DMS114 treated with DMSO at 0.1 percent for 48 hours (cell line): Measurements from ENCODE around the gene DLGAP5.

Source experiments
- DNase-seq: peaks from one replicate; lab custom pipeline; 2025; ENCODE audit not compliant: unreplicated experiment; lab: John Stamatoyannopoulos, UW

The DLGAP5 gene

DNA sequence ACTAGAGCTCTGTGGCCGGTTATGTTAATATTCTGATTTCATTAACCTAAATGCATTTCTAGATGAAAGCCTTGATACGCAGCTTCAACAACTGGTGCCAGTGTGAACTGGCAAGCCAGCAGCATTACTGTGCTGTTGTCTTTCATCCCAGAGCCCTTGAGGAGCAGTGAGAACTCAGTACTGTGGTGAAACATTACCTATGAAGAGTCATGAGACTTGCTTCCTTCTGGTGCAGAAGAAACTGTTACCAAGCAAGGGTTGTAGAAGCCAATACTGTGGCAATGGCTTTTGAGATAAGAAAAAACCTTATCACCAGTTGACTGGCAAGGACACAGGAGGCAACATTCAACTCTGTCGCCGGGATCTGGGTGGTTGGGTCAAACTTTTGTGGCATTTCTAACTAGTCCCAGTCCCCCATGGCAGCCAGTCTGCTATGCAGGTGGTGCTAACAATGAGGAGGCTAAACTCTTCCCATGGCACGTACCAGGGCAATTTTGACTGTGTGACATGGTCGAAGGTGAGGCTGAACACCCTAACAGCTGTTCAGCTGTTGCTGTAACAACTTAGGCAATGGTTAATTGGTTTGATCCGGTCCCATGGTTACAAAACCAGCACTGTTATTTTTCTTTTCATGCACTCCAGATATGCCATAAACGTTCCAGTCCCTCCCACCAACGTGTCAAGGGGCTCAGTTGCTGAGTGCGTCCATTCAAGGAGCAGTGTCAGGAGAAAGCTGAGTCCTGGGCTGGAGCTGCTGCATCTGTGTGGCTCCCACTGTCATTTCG lies 74.9 kb downstream of the DLGAP5 start:
- DNase-seq: no peak

GRCh38 chr14:55115861-55116245 lies 75.5 kb downstream of the DLGAP5 start:
- DNase-seq: no peak

DNA sequence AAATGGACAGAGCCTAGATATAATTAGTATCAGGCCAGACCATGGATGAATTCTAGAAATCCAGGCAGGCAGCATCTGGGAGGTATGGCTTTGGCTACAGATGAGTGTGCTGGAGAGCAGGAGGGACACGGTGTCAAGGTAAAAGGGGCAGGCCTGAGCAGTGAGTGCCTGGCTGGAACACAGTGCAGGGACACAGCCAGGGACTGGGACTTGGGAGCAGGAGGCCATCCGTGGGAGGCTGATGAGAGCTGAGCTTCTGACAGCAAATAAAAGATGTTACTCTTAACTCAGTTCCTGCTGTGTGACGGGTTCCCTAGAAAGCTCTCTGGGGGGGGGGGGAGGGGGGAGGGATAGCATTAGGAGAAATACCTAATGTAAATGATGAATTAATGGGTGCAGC lies 75.9 kb downstream of the DLGAP5 start:
- no peak for DNase-seq

DNA sequence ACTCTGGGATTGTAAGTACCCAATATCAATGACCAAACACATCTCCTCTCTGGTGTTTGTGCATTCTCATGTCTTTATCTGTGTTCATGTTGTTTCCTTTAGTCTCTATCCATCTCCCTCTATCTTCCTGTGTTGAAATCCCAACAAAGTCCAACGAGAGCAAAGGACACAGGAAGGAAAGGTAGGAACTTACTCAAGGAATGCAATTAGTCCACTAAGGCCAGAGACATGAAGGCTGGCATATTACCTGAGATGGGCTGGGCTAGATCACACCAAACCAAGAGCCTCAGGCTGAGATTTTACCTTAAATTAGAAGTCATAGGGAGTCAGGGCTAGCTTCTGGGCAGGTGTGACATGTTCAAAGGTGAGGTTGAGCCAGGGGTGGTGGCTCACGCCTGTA lies 76.7 kb downstream of the DLGAP5 start:
- no peak for DNase-seq

GRCh38 chr14:55111122-55111708 lies 80.2 kb downstream of the DLGAP5 start:
- DNase-seq: no peak

- DNase-seq: no peak
These were observed 81.5 kb downstream of the DLGAP5 start for GRCh38 chr14:55109836-55110235.

GRCh38 chr14:55107766-55108554 lies 83.4 kb downstream of the DLGAP5 start:
- no peak for DNase-seq

- no peak for DNase-seq
These were observed 85.4 kb downstream of the DLGAP5 start for GRCh38 chr14:55105991-55106390.

DNA sequence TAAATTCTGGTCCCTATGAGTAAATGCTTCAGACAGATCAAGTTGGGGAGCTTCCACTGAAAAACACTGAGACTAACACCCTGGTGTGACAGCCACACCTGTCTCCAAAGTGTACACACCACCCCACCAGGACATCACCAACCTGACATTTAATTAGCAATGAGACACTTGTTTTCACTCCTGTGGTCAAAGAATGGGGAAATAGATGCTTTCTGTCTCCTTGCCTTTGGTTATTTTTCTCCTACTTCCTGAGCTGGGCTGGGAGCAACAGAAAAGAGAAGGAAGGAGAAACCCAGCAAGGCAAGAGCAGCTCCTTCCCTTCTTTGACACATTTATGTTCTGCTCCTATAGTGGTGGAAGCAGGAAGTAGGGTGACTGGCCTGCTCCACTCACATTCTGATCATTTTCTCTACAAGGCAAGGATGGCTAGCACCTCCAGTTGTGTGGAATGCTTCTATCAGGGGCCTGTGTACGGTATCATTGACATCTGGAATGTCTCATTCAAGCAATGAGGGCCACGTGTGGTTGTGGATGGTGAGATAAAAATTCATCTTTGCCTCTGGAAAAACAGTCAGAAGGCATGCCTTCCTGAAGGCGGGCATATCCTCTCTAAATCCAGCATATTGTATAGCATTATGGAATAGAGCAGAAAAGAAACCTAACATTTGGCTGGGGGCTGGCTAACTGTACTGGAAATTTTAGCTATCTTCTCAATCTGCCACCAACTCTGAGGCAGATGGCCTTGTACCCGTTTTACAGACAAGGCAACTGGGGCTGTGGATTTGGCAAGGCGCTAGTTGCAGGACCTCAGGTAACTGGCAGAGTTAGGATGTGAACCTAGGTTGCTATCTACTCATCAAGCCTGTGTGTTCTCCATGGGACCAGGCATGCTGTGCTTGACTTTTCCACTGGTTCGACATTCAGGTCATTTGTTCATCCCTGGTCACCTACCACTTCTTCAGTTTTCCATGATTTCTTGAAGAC lies 87.1 kb downstream of the DLGAP5 start:
- DNase-seq: no peak

DNA sequence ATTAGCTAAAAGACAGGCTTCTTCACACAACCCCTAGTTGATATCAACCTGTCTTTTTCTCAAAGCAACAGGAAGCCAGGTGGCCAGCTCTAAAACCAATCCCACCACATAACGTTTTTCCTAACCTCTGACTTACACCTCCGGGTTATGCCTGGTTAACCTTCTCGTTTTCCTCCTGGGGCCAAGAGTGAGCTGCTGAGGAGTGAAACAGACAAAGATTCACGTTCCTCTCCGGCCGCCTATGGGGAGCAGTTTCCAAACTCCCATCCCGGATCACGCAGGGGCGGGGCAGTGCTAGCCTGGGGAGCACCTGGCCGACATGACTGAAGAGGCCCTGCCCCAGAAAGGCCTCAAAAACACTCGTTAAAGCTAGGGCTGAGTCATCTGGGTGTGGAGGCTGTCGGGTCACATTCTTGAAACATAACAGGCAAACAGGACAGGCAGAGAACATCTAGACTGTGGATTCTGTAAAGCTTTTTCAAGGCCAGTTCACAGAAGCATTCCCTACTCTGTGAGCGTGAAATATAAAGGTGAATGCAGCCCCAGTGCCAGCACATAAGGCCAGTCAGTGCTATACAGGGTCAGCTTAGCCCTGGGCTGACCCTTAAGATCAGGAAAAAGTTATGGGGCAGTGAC lies 88.3 kb downstream of the DLGAP5 start:
- DNase-seq: no peak

- DNase-seq: no peak
These were observed 89.2 kb downstream of the DLGAP5 start for GRCh38 chr14:55102141-55102621.

DNA sequence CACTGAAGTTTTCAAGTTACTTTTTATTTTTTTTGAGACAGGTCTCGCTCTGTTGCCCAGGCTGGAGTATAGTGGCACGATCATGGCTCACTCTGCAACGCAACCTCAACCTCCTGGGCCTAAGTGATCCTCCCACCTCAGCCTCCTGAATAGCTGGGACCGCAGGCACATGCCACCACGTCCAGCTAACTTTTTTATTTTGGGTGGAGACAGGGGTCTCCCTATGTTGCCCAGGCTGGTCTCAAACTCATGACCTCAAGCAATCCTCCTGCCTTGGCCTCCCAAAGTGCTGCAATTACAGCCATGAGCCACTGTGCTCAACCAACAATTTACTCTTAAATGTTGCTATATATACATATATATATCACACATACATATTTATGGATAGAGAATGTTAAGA lies 89.7 kb downstream of the DLGAP5 start:
- DNase-seq: no peak

GRCh38 chr14:55099756-55100155 lies 91.6 kb downstream of the DLGAP5 start:
- DNase-seq: no peak

- DNase-seq: no peak
These were observed 92.9 kb downstream of the DLGAP5 start for GRCh38 chr14:55098561-55098898.
